Kidney tubule cell (primary cell): ENCODE measurements around the gene RBCK1.
"Not testable (repeated sequence)": the region's sequence is repeated elsewhere in the genome, so short reads cannot be mapped to it uniquely, and the experiment has no call there.

Experiments
- DNase-seq: peaks from one replicate; pipeline ENCODE4 v3.0.0-alpha.2; 2018; ENCODE audit warnings: low spot score

Gene RBCK1

DNA sequence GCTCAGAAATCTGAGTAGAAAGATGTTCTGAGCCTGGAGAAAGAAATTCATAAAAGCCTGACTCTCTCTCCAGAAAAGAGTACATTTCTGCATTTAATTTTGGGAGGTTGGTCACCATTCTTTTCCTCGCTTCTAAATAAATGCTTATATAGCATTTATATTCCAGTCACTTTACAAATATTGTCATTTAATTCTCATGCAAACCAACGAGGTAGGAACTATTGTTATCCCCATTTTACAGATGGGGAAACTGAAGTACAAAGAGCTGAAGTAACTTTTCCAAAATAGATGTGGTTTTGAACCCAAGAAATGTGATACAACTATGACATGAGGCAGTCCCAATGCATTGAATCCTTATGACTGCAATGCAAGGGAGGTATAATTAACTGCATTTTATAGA is 32.0 kb upstream of the RBCK1 start:
- DNase-seq = no peak

DNA sequence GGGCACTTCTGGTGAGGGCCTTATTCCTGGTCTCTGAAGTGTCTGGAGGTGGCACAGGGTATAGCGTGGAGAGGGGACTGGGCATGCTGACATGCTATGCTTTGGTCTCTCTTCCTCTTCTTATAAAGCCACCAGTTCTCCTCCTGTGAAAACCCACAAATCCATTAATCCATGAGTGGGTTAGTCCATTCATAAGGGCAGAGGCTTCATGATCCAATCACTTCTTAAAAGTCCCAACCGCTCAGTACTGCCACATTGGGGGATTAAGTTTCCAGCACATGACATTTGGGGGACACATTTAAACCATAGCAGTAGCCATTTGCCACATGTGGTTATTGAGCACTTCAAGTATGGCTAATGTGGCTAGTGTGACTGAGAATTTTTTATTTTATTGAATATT is 31.3 kb upstream of the RBCK1 start:
- DNase-seq = no peak

DNA sequence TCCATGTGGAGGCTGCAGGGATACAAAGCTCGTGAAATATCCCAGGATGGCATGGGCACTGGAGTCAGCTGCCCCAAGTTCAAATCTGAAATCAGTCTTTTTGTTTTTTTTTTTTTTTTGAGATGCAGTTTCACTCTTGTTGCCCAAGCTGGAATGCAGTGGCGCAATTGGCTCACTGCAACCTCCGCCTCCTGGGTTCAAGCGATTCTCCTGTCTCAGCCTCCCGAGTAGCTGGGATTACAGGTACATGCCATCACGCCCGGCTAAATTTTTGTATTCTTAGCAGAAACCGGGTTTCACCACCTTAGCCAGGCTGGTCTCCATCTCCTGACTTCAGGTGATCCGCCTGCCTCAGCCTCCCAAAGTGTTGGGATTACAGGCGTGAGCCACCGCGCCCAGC is 30.5 kb upstream of the RBCK1 start:
- DNase-seq = not testable (repeated sequence)

DNA sequence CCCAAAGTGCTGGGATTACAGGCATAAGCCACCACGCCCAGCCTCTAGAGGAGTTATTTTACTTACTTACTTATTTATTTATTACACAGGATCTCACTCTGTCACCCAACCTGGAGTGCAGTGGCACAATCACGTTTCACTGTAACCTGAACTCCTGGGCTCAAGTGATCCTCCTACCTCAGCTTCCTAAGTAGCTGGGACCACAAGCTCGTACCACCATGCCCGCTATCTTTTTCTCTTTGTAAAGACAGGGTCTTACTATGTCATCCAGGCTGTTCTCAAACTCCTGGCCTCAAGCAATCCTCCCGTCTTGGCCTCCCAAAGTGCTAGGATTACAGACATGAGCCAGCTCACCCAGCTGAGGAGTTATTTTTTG is 29.1 kb upstream of the RBCK1 start:
- DNase-seq = no peak

DNA sequence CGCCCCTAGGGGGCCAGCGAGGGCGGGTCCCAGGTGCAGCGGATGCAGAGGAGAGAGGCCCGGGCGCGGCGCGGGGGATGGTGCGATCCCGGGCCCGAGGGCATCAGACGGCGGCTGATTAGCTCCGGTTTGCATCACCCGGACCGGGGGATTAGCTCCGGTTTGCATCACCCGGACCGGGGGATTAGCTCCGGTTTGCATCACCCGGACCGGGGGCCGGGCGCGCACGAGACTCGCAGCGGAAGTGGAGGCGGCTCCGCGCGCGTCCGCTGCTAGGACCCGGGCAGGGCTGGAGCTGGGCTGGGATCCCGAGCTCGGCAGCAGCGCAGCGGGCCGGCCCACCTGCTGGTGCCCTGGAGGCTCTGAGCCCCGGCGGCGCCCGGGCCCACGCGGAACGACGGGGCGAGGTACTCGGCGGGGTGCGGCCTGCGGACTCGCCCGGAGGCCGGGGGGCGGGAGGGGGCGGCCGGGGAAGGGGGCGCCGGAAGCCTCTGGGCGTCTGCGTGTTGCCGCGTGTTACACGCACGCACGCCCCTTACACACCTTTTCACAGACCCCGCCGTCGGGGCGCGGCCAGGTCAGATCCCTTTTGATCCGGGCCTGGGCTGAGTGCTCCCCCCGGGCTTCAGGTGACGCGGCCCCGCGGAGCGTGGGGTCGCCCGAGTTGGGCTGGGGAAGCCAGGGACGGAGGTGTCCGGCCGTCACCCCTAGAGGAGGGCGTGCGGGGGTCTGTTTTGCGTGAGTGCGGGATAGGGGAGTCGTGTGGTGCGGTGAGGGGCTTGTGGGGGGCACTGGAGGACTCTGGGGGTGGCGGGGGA is 27.1 kb upstream of the RBCK1 start:
- peak; percentile 83 for DNase-seq

DNA sequence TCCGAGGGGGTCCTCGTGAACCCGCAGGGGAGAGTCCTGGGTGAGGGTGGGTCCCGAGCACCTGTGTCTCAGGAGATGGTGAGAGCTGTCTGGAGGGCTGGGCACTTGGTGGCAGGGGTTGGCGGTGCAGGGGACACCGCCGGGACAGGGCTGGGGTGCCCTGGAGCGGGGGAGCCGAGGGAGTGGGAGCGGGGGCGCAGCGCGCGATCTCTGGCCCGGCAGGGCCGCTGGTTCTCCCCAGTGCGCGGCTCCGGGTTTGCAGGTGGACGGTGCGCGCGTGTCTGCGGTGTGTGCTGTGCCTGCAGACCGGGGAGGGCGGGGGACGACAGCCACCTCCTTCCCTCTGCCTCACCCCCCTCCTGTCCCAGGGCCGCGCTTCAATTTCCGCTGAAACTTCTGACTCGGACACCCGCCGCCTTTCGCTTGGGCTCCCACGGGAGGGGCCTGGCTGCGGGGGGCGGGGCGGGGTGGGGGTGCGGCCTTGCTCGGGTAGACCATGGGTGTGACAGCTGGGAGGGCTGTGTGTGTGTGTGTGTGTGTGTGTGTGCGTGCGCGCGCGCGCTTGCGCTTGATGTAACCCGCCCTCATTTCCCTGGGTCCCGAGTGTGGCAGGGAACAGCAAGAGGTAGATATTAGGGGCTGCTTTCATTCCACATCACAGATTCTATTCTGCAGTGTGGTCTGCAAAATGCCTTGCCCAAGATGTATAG is 26.4 kb upstream of the RBCK1 start:
- DNase-seq = peak; percentile 86

DNA sequence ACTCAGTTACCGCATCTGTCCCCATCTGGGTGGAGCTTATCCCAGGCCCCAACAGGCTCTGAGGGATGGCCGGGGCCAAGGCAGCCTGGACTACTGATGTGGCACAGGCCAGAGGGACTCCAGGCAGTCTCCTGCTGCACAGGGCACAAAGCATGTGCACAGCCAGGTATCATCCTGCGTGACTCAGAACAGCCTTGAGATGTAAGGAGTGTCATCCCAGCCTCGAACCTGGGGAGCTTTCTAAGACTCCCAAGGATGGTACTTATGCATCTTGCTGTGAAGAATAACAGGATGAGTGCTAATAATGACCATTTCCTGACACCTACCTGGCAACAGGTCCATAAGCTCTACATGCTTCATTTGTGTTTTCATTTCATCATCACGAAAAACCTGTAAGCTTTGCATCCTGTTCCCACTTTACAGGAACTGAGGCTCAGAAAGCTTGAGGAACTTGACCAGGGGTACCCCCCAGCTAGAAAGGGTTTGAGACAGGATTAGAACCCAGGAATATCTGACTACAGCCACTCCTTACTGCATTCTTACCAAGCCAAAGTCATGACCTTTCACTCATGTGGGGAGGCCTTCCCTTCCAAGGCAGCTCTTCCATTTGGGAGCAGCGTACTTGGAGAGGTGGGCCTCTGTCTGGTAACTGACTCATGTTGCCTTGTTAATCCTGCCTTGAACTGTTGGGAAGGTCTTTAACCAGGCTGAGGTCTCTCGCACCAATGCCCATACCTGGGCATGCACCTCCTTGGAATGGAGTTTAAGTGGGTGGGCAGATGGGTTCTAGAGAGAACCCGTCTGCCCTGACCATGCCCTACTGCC is 25.6 kb upstream of the RBCK1 start:
- peak; percentile 68 for DNase-seq

DNA sequence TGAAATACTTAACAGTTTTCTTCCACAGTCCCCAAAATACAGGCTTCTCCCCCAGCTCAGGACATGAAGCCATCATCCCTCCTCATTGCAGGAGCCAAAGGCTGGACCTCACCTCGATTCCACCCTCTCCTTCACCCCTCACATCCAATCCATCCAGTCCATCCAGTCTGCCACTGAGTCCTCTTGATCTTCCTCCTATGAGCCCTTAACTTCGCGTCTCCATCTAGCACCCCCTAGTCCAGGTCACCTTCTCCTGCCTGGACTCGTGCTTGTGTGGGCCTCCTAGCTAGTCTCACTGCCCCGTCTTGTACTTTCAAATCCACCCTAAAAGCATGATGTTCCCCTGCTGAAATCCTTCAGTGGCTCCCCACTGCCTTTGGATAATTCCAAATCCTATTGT is 24.2 kb upstream of the RBCK1 start:
- no peak for DNase-seq

DNA sequence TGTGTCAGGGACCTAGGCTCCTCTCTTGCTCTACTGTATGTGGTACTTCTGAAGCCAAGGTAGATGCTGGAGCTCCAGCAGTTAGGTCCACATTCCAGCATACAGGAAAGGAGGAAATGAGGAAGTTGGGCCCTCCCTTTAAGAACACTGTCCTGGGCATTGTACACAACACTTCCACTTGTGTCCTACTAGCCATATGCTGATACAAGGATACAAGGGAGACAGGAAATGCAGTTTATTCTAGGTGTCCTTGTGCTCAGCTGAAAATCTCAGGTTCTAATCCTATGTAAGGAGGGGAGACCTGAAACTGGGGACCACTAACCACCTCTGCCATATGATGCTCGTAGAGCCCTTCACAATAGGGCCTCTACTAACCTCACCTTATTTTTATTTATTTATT is 23.4 kb upstream of the RBCK1 start:
- no peak for DNase-seq

DNA sequence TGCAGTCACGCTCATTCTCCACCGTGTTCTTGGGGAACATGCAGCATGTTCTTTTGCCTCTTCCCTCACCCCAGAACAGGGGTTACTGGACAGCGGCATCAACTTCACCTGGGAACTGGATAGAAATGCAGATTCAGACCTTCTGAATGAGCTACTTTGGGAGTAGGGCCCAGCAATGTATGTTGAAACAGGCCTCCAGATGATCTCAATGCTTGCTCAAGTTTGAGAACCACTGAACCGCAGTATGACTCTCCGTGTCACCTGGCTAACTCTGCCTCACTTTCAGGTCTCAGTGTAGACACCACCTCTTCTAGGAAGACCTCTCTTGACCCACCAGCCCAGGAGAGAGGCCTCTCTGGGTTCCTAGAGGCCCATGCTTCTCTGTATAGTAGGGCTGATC is 22.7 kb upstream of the RBCK1 start:
- DNase-seq = peak; percentile 71

DNA sequence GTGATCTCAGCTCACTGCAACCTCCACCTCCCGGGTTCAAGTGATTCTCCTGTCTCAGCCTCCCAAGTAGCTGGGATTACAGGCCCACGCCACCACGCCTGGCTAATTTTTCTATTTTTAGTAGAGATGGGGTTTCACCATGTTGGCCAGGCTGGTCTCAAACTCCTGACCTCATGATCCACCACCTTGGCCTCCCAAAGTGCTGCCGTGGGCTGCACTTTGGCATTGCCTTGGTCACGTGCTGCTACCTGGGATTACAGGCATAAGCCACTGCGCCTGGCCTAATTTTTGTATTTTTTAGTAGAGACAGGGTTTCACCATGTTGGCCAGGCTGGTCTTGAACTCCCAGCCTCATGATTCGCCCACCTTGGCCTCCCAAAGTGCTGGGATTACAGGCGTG is 21.5 kb upstream of the RBCK1 start:
- not testable (repeated sequence) for DNase-seq

DNA sequence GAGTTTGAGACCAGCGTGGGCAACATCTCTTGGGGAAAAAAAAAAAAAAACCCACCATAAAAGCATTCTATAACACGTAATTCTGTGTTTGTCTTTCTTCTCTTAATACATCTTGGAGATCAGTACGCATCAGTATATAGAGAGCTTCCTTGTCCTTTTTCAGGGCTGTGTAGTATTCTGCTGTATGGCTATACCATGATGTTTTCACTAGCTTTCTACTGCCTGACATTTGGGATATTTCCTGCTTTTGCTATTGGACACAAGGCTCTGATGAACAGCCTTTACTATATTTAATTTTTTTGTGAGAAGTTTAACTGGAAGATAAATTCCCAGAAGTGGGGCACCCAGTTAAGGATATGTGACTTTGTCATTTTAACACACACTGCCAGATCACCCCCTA is 20.6 kb upstream of the RBCK1 start:
- DNase-seq = no peak

DNA sequence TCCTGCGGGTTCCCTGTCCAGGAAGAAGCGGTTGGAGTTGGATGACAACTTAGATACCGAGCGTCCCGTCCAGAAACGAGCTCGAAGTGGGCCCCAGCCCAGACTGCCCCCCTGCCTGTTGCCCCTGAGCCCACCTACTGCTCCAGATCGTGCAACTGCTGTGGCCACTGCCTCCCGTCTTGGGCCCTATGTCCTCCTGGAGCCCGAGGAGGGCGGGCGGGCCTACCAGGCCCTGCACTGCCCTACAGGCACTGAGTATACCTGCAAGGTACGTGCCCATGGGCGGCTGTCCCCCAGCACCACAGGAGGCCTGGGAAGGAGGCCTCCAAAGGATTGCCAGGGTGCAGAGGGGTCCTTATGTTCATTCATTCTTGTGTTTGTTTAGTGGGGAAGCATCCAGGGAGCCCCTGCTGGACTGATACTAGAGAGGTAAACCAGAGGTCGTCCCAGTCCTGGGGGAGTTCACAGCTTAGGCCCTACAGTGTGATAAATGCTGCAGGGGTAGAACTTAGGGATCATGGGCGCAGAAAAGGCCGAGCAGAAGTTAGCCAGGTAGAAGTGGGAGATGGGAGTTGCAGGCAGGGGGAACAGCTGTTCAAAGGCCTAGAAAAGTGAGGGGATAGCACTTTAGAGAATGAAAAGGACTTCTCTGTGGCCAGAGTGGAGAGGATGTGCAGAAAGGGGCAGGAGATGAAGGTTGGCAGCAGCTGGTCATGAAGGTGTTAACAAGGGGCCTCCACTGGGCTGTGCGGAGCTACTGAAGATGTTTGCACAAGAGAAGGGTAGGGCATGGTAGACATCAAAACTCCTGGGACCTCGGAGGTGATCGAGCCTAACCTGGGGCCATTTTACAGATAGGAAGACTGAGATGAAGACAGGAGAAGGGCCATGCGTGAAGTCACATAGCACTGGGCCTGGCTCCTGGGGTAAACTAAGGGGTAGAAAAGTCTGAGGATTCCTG is 19.8 kb upstream of the RBCK1 start:
- DNase-seq = no peak

DNA sequence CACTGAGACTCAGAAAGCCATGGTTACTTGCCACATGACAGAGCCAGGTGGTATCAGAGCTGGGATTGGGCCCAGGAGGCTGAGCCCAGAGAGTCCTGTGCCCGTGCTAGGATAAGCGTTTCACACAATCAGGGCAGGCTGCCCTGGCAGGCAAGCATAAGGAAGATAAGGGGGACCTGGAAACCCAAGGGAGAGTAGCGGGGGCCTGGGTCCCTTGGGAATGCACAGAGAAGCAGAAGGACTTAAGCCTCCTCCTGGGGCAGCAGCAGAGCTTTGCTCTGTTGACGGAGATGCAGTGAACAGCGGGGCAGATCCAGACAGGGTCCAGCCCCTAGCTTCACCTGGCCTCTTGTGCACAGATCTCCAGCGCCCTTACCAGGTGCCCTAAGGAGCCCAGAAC is 18.9 kb upstream of the RBCK1 start:
- DNase-seq = no peak

DNA sequence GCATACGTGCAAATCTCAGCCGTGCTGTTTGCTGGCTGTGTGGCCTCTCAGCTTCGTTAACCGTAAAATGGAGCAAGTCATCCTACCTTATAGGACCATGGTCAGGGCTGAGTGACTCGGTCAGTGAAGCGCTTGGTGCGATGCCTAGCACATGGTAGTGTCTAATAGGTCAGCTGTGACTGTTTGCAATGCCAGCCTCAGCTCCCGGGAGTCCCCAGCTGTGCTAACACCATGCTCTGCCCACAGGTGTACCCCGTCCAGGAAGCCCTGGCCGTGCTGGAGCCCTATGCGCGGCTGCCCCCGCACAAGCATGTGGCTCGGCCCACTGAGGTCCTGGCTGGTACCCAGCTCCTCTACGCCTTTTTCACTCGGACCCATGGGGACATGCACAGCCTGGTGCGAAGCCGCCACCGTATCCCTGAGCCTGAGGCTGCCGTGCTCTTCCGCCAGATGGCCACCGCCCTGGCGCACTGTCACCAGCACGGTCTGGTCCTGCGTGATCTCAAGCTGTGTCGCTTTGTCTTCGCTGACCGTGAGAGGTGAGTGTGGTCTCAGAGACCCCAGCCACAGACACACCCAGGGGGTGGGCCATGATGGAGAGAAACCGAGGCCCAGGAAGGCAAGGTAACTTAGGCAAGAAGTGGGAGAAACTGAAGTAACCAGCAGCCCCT is 16.9 kb upstream of the RBCK1 start:
- peak; percentile 80 for DNase-seq

DNA sequence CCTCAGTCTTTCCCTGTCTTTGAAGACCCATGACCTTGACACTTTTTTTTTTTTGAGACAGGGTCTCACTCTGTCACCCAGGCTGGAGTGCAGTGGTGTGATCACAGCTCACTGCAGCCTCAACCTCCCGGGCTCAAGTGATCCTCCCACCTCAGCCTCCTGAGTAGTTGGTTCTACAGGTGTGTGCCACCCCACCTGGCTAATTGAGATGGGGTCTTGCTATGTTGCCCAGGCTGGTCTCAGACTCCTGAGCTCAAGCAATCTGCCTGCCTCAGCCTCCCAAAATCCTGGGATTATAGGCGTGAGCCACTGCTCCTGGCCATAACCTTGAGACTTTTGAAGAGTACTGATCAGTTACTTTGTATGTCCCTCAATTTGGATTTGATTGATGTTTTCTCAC is 14.8 kb upstream of the RBCK1 start:
- DNase-seq = not testable (repeated sequence)

DNA sequence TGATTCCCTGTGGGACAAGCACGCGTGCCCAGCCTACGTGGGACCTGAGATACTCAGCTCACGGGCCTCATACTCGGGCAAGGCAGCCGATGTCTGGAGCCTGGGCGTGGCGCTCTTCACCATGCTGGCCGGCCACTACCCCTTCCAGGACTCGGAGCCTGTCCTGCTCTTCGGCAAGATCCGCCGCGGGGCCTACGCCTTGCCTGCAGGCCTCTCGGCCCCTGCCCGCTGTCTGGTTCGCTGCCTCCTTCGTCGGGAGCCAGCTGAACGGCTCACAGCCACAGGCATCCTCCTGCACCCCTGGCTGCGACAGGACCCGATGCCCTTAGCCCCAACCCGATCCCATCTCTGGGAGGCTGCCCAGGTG is 11.9 kb upstream of the RBCK1 start:
- no peak for DNase-seq

DNA sequence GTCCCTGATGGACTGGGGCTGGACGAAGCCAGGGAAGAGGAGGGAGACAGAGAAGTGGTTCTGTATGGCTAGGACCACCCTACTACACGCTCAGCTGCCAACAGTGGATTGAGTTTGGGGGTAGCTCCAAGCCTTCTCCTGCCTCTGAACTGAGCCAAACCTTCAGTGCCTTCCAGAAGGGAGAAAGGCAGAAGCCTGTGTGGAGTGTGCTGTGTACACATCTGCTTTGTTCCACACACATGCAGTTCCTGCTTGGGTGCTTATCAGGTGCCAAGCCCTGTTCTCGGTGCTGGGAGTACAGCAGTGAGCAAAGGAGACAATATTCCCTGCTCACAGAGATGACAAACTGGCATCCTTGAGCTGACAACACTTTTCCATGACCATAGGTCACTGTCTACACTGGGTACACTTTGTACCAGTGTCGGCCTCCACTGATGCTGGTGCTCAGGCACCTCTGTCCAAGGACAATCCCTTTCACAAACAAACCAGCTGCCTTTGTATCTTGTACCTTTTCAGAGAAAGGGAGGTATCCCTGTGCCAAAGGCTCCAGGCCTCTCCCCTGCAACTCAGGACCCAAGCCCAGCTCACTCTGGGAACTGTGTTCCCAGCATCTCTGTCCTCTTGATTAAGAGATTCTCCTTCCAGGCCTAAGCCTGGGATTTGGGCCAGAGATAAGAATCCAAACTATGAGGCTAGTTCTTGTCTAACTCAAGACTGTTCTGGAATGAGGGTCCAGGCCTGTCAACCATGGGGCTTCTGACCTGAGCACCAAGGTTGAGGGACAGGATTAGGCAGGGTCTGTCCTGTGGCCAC is 11.3 kb upstream of the RBCK1 start:
- DNase-seq = no peak

DNA sequence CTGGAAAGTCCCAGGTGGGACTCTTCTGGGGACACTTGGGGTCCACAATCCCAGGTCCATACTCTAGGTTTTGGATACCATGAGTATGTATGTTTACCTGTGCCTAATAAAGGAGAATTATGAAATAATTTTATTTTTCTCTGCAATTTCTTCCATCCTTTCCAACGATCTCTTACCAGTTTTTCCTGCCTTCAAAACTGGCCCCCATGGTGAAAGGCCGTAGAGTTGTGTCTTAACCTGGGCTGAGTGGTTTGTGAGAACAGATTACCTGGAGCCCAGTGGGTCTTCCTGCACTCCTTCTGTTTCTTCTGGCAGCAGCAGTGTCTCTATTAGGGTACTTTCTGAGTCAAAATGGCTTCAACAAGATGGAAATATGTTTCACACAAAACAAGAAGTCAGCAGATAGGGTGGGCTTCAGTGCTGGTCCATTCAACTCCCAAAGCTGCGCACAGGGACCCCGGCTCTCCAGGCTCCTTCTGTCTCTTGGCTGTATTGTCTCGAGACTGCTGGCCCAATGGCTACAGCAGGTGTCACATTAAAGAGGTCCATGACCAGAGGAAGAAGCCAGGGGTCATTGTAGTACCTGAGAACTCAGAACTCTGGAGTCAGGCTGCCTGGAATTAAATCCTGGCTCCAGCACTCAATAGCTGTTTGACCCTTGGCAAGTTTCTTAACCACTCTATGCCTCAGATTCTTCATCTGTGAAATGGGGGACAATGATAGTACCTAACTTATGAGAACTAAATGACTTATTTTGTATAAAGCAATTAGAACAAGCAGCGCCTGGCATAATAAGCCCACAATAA is 10.5 kb upstream of the RBCK1 start:
- DNase-seq = no peak
